ENCODE measurements around the gene SYNM.

The SYNM gene

GRCh38 chr15:99142562-99142961, 37.7 kb downstream of the SYNM start:
- H3K27ac ChIP-seq = 0 out of 2 replicates have a peak overlapping the region, but pooled peaks have one; percentile 2
- no peaks in the 10 kb centered on the region for H3K27me3 ChIP-seq (ENCODE audit: insufficient read depth, low read depth, severe bottlenecking)
- no peak overlapping the region for H3K4me3 ChIP-seq (ENCODE audit: low read depth, low read length)
- no peaks in the 10 kb centered on the region for H3K9me3 ChIP-seq (ENCODE audit: severe bottlenecking)
- no peak for DNase-seq
- H3K36me3 ChIP-seq = no peaks in the 10 kb centered on the region
- TF ChIP-seq CTCF (IDR thresholded peaks at IDR 0.05; ENCODE audit: low read depth, low read length) = no peak

- H3K27me3 ChIP-seq (ENCODE audit: insufficient read depth, low read depth, severe bottlenecking) = no peaks in the 10 kb centered on the region
- H3K9me3 ChIP-seq (ENCODE audit: severe bottlenecking) = no peaks in the 10 kb centered on the region
- no peaks in the 10 kb centered on the region for H3K36me3 ChIP-seq
- no peak for TF ChIP-seq CTCF (IDR thresholded peaks at IDR 0.05; ENCODE audit: low read depth, low read length)
- DNase-seq = no peak
- H3K4me3 ChIP-seq (ENCODE audit: low read depth, low read length) = no peak overlapping the region
- H3K27ac ChIP-seq = no peak overlapping the region
These were observed 38.4 kb downstream of the SYNM start for GRCh38 chr15:99143242-99143641.

DNA sequence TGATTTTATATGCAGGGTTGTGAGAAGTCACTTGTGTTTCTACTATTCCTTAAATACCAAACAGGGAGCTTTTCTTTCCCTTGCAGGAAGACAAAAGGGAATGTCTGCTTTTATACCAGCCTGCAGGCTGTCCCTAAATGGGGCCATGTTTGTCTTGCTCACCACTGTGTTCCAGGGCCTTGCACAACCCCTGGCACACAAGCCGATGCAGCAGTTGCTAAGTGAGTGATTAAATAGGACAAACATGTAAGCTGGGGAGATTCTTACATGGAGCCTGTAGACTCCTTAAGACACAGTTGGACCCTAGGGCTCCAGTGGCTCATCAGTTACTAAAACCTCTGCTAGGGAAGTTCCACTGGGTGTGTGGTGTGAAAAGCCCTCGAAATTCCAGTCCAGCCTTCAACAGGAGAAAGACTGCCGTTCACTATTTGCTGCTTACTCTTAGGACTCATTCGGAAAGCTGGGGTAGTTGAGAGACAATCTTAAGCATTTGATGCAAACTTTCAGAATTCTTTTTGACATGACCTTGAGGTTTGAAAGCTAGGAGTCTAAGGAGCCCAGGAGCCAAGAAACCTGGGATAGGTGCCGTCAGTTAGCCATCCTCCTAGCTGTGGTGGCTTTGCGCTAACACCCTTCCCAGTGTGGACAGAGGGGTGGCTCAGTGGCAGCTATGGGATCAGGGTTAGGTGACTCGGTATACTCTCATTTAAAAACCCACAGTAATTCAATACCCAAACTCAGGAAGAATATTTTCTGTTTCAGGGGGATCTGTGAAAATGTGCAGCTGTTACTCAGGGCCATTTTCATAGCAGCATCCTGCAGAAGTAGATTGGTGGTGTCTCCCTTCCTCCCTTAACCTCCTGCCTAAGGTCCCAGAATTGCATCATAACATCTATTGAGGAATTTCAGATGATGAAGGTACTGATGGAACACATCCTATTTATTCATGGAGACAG, 39.1 kb downstream of the SYNM start:
- Histone ChIP-seq H3K27ac (no peak overlapping the region), H3K27me3 (ENCODE audit: insufficient read depth, low read depth, severe bottlenecking) (no peaks in the 10 kb centered on the region), H3K9me3 (ENCODE audit: severe bottlenecking) (no peaks in the 10 kb centered on the region), H3K36me3 (no peaks in the 10 kb centered on the region), H3K4me3 (ENCODE audit: low read depth, low read length) (no peak overlapping the region)
- DNase-seq = no peak
- TF ChIP-seq CTCF (IDR thresholded peaks at IDR 0.05; ENCODE audit: low read depth, low read length) = no peak

GRCh38 chr15:99145005-99145404, 40.1 kb downstream of the SYNM start:
- no peaks in the 10 kb centered on the region for H3K9me3 ChIP-seq (ENCODE audit: severe bottlenecking)
- no peaks in the 10 kb centered on the region for H3K27me3 ChIP-seq (ENCODE audit: insufficient read depth, low read depth, severe bottlenecking)
- no peaks in the 10 kb centered on the region for H3K36me3 ChIP-seq
- no peak overlapping the region for H3K27ac ChIP-seq
- no peak for DNase-seq
- TF ChIP-seq CTCF (IDR thresholded peaks at IDR 0.05; ENCODE audit: low read depth, low read length) = no peak
- no peak overlapping the region for H3K4me3 ChIP-seq (ENCODE audit: low read depth, low read length)

GRCh38 chr15:99145778-99146177, 40.9 kb downstream of the SYNM start:
- Histone ChIP-seq H3K9me3 (ENCODE audit: severe bottlenecking) (no peaks in the 10 kb centered on the region), H3K36me3 (no peaks in the 10 kb centered on the region), H3K27me3 (ENCODE audit: insufficient read depth, low read depth, severe bottlenecking) (no peaks in the 10 kb centered on the region), H3K27ac (no peak overlapping the region), H3K4me3 (ENCODE audit: low read depth, low read length) (no peak overlapping the region)
- no peak for TF ChIP-seq CTCF (IDR thresholded peaks at IDR 0.05; ENCODE audit: low read depth, low read length)
- no peak for DNase-seq

Data from WERI-Rb-1 (cell line).